Activated T-cell treated with anti-CD3 and anti-CD28 coated beads for 1 hour (primary cell): ENCODE data around the gene RABL2B.

Experiments
- DNase-seq: peaks from one replicate; pipeline ENCODE4 v3.0.0-alpha.2; 2020; ENCODE audit warnings: low read depth

The RABL2B gene

DNA sequence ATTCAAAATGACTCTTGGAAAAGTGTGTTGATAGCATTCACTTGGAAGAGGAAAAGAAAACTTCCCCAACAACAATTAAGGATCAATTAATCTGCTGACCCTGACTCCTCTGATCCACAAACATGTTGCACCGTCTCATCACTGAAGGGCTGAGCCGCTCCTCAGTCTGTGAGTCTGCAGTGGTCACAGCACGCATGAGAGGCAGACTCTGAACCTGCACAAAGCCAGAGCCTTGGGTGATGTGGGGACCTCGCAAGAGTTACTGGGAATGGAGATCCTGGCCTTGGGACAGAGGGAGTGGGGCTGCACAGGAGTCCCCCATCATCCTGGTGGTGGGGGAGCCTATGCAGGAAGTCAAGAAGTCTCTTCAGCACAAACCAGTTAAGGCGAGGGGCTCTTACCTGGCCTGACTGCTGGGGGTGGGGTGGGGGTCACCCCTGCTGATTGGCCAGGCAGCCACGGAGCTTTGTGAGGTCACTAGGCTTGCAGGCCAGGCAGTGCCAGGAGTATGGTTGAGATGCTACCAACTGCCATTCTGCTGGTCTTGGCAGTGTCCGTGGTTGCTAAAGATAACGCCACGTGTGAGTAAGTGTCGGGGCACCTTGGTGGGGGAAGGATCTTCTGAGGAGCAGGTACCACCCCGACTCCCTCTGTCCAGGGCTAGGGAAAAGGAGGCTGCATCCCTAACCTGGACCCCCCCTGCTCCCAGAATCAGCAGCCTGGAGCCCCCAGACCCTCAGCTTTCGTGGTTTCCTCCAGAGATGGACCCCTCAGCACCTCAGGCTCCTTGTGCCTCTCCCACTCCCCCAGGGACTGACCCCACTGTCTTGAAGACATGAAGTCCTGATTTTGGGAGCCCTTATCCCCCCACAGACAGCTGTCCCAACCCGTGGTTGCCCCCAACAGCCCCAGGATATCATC, 45.4 kb downstream of the RABL2B start, which contains the start of gene ACR:
TSS of gene ACR (plus strand) at position 477 of the 921 bp plus-strand sequence. CDS start at position 509, 32 bp downstream.
- DNase-seq: no peak

DNA sequence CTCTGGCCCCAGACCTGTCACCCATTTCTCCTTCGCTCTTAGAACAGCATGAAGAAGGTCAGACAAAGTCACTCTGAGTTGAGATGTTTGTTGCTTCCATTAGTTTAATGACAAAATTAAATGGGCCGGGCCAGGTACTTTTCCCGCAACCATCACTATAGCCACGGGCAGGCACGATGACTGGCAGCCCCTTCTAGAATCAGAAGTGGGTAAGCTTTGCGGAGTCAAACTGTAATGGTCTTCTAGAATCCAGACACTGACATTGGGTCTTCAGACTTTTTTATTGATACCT, 47.8 kb downstream of the RABL2B start:
- no peak for DNase-seq

DNA sequence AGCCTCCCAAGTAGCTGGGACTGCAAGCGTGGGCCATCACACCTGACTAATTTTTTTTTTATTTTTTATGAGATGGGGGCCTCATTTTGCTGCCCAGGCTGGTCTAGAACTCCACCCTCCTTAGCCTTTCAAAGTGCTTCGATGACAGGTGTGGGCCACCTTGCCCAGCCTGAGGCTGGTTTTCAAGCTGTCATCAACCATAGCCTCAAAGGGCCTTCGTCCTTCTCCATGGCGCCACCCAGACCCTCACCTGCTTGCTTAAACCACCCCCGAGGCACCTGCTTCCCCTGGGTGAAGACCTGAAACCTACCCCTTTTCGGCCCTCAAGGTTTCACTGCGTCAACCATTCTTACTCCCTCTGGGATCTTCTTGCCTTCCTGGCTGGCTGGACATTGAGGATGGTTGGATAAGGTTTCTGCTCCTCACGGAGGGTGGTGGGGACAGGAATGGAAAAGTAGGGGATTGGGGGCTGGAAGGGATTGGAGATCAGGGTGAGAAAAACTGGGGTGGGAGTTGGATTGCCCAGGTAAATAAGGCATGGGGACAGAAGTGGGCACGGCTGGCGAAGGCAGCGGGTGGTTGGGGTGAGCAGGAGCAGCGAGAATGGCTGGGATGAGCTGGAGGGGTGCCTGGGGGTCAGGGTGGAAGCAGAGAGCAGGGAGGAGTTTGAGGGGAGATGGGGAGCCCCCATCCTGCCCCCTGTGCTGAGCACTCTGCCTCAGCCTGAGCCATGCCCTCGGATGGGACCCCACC, 48.3 kb downstream of the RABL2B start:
- DNase-seq: no peak

GRCh38 chr22:50734343-50734771, 49.1 kb downstream of the RABL2B start:
- DNase-seq: no peak

DNA sequence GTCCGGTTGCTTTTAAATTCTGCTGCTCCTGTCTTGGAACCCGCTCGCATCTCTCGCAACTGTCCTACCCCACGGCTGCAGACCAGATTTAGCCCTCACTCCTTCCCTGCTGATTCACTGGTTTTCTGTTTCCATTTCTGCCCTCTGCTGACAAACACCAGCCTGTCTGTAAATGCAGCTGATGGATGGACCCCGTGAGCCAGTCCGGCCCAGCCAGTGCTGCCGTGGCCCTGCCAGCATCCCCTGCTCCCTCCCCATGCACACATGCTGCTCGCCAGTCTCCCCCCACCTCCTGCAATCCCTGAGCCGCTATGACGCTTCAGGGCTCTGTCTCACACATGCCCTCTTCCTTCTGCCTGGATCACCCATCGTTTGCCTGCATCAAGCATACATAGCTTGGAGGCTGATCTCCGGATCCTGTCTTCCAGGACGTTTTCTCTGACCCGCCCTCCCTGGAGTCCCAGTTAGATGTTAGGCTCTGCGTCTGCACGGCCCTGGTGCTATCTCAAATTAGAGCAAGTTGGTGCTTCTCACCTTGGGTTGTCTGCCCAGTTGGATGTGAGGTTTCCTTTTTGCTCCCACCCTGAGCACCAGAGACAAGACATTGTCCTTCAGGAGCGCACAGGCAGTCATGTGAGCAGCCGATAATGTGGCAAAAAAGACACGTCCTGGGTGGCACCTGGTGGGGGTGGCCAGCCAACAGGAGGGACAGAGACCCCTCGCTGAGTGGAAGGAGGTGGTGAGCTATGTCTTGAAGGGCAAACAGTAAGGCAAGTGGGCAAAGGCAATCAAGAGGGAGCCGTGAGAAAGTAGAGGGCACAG, 49.7 kb downstream of the RABL2B start:
- no peak for DNase-seq

GRCh38 chr22:50732681-50733080, 50.8 kb downstream of the RABL2B start:
- no peak for DNase-seq

- peak; percentile 49 for DNase-seq
Observed at GRCh38 chr22:50731811-50732624, 51.4 kb downstream of the RABL2B start.

DNA sequence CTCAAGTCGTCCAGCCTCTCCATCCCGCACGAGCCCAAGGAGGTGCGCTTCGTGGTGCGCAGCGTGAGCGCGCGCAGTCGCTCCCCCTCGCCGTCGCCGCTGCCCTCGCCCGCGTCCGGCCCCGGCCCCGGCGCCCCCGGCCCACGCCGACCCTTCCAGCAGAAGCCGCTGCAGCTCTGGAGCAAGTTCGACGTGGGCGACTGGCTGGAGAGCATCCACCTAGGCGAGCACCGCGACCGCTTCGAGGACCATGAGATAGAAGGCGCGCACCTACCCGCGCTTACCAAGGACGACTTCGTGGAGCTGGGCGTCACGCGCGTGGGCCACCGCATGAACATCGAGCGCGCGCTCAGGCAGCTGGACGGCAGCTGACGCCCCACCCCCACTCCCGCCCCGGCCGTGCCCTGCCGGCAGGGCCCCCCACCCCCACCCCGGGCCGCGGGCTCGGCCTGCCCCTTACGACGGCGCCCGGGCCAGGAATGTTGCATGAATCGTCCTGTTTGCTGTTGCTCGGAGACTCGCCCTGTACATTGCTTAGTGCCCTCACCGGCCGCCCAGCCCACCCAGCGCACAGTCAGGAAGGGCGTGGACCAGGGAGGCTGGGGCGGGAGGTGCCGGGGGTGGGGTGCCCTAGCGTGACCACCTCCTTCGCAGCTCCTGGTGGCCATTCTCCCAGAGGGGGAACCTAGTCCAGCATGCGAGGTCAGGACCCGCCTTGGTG, 52.3 kb downstream of the RABL2B start:
- DNase-seq: no peak

DNA sequence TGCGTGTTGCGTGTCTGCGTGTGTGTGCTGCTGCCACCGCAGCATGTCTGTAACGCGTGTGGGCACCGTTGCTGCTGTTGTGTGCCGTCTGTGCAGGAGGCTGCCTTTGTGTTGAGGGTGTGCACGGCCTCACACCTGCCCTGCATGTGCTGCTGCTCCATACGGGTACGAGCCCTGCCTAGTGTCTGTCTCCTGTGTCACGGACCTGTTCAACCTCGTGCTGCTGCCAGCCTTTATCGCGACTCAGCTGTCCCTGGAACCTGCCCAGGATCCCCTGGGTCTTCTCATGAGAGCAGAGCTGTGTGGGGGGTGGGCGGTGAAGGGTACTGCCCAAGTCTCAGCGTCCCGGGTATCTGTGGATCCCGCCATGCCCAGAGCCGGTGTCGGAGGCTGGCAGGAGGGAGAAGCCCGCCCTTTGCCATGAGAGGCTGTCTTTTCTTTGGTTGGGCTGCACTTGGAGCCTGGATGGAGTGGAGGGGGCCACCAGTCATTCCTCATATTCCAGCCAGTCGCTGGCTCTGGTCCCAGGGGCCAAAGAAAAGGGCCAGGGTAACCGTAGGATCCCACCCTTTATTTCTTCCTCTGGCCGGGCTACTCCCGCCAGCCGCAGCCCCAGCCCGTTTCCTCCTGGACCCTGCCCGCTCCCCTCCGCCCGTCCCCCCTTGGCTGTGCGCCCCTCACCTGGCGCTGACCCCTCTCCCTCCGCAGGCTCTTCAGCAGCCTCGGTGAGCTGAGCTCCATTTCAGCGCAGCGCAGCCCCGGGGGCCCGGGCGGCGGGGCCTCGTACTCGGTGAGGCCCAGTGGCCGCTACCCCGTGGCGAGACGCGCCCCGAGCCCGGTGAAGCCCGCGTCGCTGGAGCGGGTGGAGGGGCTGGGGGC, 53.2 kb downstream of the RABL2B start:
- no peak for DNase-seq

DNA sequence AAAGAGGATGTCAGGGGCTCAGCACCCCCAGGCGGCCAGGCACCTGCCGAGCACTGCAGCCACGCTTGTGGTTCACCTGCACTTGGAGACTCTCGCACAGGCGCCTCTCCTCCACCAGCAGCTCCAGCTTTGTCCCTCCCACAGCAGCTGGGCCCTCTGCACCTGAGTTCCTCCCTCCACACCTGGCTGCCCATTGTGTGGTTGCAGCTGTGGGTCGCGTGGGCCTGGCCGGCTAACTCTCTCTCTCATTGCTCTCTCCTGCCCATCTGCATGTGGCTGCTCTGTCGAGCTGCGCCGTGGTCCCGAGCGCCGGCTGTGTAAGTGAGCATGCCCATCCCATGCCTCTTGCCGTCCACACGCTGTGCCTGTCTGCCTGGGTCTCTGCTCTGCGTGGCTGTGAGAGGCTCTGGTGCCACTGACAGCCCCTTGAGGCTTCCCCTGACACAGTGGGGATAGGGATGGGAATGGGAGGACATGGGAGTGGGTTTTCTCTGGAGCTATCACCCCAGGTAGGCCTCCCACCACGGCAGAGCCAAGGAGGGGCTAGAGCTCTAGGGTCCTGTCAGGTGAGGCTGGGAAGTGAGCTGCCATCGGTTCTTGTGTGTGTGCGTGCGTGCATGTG, 53.9 kb downstream of the RABL2B start:
- DNase-seq: no peak

DNA sequence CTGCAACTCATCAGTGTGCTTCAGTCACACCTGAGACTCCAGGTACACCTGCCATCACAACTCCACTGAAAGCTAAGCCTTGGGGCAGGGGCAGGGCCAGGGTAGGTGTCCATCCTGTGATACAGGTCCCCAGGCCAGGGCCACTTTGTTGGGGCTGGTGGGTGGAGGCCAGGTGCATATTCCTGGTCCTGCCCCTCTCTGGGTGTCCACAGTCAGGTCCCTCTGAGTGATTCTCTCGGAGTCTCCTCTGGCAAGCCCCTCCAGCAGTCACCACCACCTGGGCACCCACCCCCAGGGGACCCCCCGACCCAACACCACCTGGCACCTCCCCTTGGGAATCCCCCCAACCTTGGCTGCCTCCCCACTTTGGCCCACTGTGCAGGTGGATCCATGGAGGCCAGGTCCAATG, 54.9 kb downstream of the RABL2B start:
- no peak for DNase-seq

- no peak for DNase-seq
Observed at GRCh38 chr22:50727678-50728522, 55.5 kb downstream of the RABL2B start.

GRCh38 chr22:50726643-50727340, 56.6 kb downstream of the RABL2B start:
- no peak for DNase-seq

- no peak for DNase-seq
Observed at GRCh38 chr22:50725597-50725996, 57.8 kb downstream of the RABL2B start.

DNA sequence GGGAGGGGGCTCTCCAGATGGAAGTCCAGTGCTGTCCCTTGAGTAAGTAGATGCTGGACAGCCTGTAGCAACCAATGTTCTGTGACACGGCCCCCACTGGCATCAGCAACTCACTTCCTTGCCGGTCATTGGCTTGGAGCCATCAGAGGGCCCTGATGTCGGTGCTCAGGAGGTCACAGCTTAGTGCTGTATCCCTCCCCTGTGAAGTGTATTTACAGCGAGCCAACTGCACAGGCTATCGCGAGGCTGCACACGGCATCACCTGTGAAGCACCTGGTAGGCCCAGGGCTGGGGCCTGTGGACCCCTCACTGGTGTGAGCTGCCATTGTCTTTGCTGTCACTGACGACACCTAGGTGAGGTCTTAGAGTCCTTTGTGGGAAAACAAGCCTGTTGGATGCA, 58.8 kb downstream of the RABL2B start:
- no peak for DNase-seq

- DNase-seq: no peak
Observed at GRCh38 chr22:50723991-50724390, 59.4 kb downstream of the RABL2B start.

GRCh38 chr22:50722716-50723428, 60.6 kb downstream of the RABL2B start:
- no peak for DNase-seq
